HG03571 (cell line): ENCODE measurements around the gene FUT7.

ENCODE experiments used
- ATAC-seq: cut with Tn5 transposase; IDR thresholded peaks from one replicate; pipeline ENCODE4 v1.9.1; 2021; ENCODE audit not compliant: unreplicated experiment

Gene FUT7

DNA sequence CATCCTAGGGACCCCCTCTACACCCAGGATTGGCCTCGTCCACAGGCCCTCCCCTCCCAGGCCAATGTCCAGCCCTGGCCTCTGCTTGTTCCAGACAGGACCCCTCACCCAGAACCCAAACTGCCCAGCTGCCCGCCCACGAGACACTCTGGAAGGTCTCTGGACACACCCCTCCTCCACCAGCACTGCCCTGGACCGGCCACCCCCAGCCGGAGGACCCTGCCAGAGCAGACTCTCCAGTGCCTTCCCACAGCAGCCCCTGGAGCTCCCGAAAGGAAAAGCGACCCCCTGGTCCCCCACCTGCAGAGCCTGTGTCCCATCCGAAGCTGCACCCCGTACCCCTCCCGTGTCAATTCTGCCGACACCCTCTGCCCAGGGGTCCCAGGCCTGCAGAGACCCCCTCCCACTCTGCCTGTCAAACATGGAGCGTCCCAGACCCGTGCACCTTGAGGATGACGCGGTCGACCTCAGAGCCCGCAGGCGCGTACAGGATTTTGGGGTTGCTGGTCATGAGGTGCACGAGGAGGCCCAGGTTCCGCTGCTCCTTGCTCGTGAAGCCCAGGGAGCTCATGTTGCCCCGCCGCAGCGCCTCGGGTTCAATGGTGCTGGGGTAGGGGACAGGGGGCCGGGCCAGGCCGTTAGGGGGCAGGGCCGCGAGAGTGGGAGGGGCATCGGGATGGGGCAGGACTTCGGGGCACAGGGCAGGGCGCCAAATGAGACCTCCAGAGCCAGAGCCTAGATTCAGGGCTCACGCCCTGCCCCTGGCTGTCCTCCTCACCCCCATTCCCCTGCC, 11.8 kb downstream of the FUT7 start:
- ATAC-seq = no peak

DNA sequence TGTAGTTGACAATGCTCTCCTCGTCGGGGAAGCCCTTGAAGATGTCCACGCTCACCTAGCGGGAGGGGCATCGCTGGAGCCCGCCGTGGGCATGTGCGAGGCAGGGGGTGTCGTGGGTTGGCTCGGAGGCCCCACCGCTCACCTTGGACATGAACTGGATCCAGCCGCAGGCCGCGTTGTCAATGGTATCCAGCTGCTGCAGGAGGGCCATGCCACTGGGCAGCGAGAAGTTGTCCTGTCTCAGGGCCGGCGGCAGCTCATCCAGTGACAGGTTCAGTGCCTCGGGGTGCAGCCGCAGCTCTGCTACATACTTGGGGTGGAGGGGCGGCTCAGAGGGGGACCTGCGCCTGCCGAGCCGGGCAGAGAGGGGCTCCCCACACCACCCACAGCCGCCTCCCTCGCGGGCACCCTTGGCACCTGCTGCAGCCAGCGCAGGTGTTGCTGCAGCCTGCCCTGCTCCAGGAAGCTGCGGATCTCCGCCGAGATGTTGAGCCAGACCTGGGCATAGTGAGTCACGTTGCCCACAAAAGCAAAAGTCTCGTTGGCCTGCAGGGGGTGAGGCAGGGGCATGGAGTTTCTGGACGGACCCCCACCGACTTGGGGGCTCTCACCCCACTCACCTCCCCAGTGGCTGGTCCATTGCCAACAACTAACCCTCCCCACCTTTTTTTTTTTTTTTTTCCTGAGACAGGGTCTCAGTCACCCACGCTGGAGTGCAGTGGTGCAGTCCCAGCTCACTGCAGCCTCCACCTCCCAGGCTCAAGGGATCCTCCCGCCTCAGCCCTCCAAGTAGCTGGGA, 12.9 kb downstream of the FUT7 start:
- no peak for ATAC-seq

DNA sequence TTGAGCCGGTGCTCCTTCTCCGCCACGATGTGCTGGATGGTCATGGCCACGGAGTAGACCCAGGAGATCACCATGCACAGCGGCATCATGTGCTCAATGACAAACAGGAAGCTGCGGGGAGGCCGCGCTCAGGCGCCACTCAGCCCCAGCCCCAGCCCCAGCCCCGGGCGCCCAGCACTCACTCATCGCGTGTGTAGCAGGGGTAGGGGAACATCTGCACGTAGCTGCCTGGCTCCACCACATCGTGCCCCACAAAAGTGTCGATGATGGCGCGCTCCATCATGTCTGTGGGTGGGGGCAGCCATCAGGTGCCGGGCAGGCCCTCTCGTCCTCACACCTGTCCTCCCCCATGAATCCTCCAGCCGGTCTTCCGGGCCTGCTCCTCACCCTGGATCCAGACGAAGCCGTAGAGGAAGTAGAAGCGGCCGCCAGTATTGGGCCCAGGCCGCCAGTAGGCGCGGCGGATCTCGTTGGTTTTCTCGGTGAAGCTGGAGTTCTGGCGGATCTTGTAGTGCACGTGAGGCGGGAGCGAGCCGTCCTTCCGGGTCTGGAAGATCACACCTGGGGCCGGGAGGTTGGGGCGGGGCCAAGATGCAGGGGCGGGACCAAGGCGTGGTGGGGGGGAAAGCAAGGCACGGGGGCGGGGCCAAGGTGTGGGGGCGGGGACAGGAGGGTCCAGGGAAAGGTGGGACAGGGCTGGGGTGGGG, 13.9 kb downstream of the FUT7 start:
- no peak for ATAC-seq

DNA sequence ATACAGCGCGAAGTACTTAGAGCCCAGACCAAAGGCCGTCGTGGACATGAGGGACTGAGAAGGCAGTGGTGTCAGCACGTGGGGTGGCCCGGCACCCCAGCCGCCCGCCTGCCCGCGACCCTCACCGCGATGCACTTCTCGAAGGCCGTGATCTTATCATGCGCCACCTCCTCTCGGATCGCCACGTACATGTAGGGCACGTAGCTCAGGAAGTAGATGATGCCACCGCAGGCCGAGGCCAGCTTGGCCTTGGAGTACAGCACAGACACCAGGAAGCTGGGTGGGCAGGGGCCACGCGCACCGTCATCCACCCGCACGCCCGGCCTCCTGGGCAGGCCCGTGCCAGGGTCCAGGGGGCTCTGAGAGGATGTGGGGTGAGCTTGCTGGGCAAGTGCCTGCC, 14.8 kb downstream of the FUT7 start:
- ATAC-seq = no peak

DNA sequence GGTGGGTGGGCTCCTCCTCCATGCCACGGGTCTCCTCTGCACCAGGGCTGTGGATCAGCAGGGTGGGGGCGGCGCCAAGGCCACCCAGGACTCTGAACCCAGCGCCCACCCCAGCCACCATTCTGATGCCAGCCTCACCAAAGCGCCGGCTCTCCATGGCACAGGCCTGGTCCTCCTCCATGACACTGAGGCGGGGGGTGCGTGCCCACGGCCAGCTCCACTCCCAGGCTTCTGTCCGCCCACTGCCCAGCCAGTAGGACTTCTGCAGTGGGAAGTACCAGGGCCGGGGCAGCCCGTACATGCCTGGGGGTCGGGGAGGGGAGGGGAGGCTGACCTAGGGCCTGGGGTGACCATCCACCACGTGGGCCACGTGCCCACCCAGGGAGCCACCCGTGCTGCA, 15.5 kb downstream of the FUT7 start:
- no peak for ATAC-seq

DNA sequence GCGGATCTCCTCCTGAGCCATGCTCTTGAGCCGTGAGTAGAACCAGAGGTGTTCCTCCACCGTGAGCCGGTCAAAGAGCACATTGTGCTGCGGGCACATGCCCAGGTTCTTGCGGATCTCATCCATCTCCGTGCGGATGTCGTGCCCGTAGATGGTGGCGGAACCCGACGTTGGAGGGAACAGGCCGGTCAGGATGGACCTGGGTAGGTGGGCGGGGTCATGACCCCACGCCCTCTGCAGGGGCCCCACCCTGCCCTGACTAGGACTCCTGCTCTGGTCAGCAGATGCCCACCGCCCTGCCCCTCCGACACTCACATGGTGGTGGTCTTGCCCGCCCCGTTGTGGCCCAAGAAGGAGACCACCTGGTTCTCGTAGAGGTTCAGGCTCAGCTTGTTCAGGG, 15.9 kb downstream of the FUT7 start:
- ATAC-seq = no peak

DNA sequence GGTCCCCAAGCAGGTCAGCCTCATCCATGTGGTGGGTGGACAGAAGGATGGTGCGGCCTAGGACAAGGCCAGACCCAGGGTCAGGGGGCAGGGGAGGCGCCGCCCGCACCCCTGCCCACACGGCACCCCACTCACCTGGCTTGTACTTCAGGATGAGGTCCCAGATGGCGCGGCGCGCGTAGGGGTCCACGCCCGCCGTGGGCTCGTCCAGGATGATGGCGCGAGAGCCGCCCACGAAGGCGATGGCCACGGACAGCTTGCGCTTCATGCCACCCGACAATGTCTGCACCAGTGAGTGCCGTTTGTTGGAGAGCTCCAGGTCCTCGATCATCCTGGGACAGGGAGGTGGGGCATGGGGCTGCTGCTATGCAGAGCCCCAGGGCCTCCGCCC, 16.4 kb downstream of the FUT7 start:
- ATAC-seq = no peak

DNA sequence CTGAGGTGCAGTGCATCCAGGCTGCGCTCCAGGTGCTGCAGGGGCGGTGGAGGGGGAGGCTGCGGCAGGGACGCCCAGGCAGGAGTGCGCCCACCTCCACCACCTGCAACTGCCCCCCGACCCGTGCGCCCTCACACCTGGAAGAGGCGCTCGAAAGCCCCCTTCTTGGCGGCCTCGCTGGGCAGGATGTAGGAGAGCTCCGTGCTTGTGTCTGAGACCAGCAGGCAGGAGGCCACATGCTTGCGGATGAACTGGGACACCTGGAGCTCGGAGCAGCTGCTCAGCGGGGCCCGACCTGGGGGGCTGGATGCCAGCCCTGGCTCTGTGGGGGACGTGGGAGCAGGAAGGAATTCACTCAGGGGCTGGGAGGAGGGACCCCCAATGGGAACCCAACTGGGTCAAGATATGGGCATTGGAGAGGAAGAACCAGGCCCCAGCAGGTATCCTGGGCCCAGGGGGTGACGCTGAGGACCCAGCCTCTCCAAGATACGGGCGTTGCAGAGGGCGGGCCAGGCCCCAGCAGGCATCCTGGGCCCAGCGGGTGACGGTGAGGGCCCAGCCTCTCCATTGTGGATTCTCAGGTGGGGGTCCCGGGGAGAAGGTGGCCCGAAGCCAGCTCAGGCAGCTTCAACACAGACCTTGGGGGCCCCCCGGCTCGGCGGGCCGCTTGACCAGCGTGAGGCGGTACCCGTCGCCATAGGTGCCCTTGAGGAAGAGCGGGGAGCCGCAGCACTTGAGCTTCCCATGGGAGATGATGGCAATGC, 16.9 kb downstream of the FUT7 start:
- ATAC-seq = no peak

DNA sequence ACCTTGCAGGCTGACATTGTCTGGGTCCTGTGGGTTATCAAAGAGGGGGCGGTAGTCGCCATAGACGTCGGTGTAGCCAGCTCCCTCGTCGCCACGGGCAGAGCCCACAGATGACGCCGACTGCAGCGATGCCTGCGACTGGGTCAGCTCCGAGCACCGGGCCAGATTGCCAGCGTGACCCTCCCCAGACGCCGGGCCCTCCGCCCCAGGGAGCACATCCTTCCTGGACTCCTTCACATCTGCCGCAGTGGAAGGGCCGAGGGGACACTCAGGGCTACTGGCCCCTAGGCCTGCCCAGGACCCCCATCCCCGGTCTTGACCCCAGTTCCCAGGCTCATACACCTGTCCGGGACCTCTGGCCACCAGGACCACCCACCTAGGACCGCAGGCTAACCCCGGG, 17.7 kb downstream of the FUT7 start:
- no peak for ATAC-seq

DNA sequence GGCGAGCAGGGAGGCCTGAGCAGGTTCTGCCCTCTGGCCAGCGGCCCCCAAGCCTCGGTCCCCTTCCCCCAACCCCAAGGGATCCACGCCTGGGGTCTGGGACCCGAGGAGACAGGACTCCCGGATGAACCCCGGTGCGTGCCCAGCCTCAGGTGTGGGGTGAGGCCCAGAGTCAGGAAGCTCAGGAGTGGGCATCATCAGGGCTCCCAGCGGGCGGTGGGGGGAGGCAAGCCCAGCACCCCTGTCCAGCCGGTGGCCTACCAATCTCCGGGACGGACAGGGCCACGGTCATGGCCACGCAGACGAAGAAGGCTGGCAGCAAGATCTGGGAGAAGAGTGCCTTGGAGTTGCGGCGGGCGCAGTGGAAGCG, 18.3 kb downstream of the FUT7 start:
- ATAC-seq = no peak

DNA sequence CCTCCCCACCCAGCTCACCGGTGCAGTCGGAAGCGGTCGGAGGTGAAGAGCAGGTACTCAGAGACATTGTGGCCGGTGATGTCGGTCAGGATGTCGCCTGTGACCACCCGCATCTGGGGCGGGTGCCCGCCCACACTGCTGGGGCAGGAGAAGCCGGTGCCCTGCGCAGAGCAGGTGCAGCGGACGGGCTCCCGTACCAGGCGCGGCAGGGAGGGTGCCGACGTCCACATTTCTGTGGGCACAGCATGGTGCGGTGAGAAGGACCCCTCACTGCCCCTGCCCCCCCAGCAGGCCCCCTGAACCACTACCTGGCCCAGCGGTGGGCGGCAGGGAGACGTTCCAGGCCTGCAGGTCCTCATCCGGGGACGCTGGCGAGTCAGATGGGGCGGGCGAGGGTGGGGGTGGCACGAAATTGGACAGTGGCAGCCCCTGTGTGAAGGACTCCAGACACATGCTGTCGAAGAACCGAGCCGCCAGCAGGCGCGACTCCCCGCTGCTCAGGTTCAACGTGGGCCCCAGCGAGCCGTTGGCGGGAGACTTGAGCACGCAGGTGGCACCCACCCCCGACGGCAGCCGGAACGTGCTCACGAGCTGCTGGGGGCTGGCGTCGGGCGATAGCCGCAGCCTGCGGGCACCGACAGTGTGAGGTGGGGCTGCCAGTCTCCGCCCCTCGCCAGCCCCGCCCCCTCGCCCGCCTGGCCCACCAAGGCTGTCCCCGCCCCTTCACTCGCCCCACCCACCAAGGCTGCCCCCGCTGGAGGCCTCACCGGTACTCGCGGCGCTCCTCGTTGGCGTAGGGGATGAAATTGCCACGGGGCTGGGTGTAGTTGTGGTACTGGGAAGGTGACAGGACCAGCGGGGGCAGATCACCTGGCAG, 19.0 kb downstream of the FUT7 start:
- ATAC-seq = no peak

DNA sequence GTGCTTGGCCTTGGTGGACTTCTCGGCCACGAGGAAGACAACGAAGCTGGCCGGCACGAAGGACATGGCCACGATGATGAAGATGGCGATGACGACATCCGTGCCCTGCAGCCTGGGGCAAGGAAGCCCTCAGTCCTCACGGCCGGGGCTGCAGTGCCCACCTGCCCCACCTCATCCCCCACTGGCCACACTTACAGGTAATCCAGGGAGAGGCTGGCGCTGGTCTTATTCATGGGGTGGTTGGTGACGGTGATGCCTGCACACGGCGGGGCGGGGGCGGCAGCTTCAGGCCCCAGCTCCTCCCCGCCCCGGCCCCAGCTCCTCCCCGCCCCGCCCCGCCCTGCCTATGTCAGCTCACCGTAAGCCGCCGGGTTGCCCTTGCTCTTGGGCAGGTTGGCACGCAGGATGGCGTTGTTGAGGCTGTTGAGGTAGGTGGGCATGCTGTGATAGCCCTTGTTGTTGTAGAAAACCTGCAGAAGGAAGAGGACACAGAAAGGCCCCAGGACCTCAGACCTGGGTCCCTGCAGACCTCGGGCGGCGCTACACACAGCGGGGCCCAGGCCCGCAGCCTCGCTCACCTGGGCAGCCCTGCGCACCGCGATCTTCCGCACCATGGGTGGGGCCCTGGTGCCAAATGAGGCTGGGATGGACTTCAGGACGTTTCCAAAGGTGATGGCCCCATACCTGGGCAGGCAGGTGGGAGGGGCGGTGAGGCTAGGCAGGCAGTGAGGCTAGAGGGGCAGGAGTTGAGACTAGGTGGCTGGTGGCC, 19.8 kb downstream of the FUT7 start:
- ATAC-seq = no peak

DNA sequence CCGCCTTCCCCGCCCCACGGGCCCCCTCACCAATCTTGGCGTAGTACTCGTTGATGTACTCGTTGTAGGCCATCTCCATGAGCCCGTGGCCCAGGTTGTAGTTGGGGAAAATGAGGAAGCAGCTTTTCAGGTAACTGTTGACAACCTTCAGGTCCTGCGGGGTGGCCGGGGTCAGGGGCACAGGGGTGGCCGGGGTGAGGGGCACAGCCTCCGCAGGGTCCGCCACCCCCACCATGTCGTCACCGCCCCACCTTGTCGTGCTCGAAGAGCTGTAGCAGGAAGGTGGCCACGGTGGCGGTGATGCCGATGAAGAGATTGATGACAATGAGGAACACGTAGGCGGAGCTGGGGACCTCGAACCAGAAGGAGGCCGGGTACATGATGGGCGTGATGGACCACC, 20.7 kb downstream of the FUT7 start:
- no peak for ATAC-seq

DNA sequence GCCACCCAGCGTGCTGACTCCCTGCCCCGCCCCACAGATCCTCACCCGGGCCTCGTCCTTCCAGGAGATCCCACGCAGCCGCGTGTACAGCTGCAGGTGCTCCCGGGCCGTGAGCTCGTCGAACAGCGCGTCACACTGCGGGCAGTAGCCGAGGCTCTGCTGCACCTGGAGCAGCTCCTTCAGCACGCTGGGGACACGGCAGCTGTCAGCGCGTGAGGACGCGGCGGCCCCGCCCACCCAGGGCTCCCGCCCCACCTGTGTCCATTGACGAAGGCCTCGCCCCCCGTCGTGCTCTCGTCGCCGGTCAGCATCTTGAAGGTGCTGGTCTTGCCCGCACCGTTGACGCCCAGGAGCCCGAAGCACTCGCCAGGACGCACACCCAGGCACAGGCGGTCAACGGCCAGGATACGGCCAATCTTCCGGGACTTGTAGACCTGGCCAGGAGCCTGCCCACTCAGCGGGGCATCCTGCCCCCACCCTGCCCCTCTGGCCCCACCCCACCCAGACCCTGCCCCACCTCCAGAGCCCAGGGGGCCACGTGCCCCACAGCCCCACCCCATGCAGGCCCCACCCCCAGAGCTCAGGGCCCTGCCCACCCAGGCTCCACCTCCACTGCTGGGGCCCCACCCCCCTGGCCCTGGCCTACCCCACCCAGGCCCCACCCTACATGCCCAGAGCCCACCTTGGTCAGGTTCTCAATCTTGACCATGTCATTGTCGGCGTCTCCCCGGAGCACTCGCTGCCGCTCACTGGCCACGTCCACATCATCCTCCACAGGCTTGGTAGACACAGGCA, 21.8 kb downstream of the FUT7 start:
- no peak for ATAC-seq

DNA sequence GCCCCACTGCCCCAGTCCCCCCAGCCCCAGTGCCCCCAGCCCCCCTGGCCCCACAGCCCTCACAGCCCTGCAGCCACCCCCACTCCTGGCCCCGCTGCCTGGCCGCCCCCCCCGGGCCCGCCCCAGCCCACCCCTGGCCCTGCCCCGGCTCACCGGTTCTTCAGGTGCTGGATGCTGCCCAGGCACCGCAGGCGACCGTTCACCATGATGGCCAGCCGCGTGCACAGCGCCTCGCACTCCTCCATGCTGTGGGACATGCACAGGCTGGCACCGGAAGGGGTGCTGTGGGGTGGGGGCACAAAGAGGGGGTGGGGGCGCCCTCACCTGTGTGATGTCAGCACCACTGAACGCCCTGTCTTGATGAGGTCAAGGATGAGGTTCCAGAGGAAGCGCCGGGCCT, 22.7 kb downstream of the FUT7 start:
- no peak for ATAC-seq

DNA sequence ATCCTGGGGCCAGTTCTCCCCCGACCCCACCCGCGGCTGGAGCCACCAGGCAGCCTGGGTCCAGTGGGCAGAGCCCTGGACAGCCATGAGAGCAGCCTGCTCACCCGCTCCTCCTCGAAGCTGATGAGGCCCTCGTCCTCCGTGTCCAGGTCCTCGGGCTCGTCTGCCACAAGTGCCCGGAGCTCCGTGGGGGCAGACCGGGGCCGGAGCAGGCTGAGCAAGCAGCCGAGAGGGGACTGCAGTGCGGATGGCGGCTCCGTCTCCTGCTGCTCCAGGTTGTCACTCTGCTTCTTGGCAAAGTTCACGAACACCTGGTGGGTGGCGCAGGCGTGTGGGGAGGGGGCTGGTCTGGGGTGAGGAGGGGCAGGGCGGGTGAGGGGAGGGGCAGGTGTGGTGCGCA, 23.6 kb downstream of the FUT7 start:
- ATAC-seq = no peak

DNA sequence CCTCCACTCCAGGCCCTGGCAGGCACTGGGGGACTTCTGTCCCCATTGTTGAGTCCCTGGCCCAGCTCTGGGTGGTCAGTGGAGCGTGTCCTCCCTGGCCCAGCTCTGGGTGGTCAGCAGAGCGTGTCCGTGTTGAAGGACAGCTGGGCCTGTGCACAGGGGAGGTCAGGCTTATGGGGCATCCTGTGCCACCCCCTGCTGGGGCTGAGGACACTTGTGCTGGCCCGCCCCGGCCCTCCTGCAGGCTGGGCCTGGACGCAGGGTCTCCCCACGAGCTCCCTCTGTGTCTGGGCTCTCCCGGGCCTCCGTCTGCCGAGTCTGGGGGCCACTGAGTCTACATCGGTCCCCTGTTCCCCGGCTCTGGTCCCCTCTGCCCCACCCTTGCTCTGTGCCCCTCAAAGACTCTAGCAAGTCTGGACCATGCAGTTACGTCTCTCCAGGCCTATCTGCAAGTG, 24.0 kb downstream of the FUT7 start:
- no peak for ATAC-seq

DNA sequence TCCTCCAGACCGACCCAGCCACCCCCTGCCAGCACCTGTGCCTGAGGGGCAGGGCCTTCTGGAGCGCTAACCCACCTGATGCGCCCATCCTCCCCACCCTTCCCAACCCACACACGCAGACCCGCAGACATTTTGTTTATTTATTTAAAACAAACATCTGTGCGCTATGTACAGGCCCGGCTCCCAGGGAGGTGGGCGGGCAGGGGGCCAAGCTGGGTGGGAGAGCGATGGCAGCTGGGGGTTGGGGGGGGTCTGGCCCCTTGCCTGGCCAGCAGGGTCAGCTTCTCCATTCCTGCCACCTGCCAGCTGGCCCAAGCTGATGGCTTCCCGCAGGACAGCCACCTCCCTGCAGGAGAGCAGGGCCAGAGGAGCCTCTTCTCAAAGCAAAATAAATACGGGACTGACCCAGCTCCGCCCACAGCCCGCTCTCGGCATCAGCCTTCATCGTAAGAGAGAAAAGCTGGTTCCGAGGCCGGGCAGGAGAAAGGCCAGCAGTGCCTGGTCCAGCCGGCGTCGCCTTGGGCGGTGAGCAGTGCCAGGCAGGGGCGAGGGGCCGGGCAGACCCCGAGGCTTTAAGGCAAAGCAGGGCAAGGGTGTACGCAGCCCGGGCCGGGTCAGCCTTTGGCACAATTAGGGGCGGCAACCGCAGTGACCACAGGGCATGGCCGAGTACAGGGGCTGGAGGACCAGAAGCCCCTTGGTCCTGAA, 24.6 kb downstream of the FUT7 start:
- ATAC-seq = no peak
